Suprapubic skin (tissue), 4 donors: Measurements from ENCODE around the gene TMC7.

Source experiments
- EP300 ChIP-seq: sonication (generic); formaldehyde crosslinking; IDR thresholded peaks from one replicate; pipeline ENCODE4 v1.6.1; 2017; ENCODE audit warnings: antibody characterized with exemption
- POLR2A ChIP-seq, 2 donors: fragments of 450-650 bp; IDR thresholded peaks; one replicate each; pipeline ENCODE4 v1.6.1; 2017; ENCODE audit warnings: antibody characterized with exemption in 2 of 2, mild to moderate bottlenecking in 2 of 2, moderate library complexity in 2 of 2
- POLR2AphosphoS5 ChIP-seq, 3 donors: sonication (generic); formaldehyde crosslinking; IDR thresholded peaks; one replicate each; pipeline ENCODE4 v1.6.1; 2017; ENCODE audit warnings: antibody characterized with exemption in 3 of 3
- TF ChIP-seq, protein P1 (sequence below), 2 donors: fragments of 200-600 bp in 1 of 2; fragments of 450-650 bp in 1 of 2; sonication (generic) in 1 of 2; IDR thresholded peaks; one replicate each; pipeline ENCODE4 v1.5.1; 2016 to 2019; ENCODE audit warnings: antibody characterized with exemption in 2 of 2, mild to moderate bottlenecking in 1 of 2, moderate library complexity in 1 of 2

DNA sequence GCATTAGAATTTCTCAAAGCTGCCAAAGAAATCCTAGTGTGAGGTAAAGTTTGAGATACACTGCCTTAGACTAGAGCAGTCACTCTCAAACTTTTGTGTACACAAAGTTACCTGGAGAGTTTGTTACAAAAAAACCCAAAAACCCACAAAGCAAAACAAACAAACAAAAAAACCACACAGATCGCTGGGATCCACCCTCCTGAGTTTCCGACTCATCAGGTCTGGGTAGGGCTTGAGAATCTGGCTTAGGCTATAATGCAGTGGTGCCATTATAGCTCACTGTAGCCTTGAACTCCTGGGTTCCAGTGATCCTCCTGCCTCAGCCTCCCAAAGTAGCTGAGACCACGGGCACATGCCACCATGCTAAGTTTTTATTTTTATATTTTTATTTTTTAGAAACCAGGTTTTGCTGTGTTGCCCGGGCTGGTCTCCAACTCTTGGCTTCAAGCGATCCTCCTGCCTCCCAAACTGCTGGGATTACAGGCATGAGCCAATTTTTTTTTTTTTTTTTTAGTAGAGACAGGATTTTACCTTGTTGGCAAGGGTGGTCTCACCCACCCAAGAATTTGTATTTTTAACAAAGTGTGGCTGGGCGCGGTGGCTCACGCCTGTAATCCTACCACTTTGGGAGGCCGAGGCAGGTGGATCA lies 35.2 kb upstream of the TMC7 start:
- no peak for TF ChIP-seq POLR2A (IDR thresholded peaks at IDR 0.05)
- TF ChIP-seq, protein P1, sequence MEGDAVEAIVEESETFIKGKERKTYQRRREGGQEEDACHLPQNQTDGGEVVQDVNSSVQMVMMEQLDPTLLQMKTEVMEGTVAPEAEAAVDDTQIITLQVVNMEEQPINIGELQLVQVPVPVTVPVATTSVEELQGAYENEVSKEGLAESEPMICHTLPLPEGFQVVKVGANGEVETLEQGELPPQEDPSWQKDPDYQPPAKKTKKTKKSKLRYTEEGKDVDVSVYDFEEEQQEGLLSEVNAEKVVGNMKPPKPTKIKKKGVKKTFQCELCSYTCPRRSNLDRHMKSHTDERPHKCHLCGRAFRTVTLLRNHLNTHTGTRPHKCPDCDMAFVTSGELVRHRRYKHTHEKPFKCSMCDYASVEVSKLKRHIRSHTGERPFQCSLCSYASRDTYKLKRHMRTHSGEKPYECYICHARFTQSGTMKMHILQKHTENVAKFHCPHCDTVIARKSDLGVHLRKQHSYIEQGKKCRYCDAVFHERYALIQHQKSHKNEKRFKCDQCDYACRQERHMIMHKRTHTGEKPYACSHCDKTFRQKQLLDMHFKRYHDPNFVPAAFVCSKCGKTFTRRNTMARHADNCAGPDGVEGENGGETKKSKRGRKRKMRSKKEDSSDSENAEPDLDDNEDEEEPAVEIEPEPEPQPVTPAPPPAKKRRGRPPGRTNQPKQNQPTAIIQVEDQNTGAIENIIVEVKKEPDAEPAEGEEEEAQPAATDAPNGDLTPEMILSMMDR (IDR thresholded peaks at IDR 0.05), result no peak
- TF ChIP-seq POLR2AphosphoS5 (IDR thresholded peaks at IDR 0.05), result no peak
- TF ChIP-seq EP300, result no peak
